Cardiac septum (tissue), 1 donor: Measurements from ENCODE around the gene ADSS1. TPM values are rescaled to one million over a fixed set of nuclear protein-coding genes. Genes with fewer than 3 reads are reported as not detected.
"Not testable (repeated sequence)": the region's sequence is repeated elsewhere in the genome, so short reads cannot be mapped to it uniquely, and the experiment has no call there.

Experiments
- DNase-seq: peaks from one replicate; pipeline ENCODE4 v3.0.0-alpha.2; 2020; ENCODE audit warnings: low spot score
- intact Hi-C: fragments of 100-400 bp; cut with DNase I; formaldehyde crosslinking; loops from one replicate; pipeline ENCODE4 v1.14.0; 2022
- total RNA-seq: library from RNA; stranded (reverse); fragmentation: NEBNext Ultra II Directional; extraction: Animal tissue kit (Norgen Biotek cat#: 25700); gene quantifications from one replicate; pipeline ENCODE4 v1.2.1, GENCODE V29; 2021
- donor health status: DM: no; HTN: no; CAD: no.

Gene ADSS1
- total RNA-seq, 1 donor from 2014 or later: 114 TPM

DNA sequence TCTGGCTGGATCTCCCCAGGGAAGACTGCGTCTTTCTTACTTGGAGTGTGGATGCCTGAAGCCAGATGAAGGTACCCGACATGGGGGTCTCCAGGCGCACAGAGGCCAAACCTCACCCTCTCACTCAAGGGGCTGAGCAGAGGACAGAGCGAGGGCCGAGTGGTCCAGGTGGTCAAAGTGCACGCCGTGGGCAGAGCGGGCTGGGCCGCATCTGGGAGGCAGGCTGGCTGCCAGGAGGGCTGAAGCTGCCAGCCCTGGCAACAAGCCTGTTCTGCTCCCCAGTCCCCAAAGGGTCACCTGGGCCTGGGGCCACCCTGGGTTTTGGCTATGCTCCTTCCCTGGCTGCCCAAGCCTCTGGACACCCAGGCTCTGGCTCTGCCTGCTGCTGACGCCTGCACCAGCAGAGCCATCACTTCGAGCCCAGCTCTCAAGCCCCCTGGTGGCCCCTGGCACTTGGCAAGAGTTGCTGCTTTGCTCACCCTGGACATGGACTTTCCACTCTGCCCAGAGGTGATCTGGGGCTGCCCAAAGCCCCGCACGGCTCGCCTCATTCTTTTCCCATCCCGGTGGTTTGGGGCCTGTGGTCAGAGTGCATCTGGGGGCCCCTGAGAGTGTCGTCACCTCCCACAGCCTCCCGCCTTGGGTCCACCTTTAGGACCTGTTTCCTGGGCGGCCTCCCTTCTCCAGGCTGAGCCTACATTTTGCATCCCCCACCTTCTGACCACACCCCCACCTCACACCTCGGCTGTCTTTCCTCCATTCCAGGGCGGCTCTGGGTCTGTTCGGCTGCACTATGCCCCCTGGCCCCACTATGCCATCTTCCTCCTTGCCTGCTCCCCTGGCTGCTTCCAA lies 2.8 kb downstream of the ADSS1 start:
- no peak for DNase-seq
- intact Hi-C loops: loop anchor here (10.0 kb wide), 1 partner anchor 142 kb away; no protein-coding TSS in a partner anchor

DNA sequence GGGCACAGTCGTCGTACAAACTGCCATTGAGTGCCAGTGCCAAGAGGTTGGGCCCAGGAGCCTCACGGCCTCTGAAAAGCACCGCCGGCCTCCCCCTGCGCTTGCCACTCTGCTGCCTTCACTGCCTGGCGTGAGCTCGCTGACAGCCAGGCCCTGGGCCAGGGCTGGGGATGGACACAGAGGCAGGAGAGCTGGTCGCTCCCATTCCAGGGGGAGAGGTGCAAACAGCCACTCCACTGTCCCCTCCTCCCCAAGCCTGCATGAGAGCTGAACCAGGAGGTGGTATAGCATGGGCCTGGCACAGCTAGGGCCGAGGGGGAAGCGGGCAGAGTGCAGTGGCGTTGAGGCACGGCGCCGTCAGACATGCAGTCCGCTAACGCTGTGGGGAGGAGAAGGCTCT lies 4.6 kb downstream of the ADSS1 start:
- intact Hi-C loops: loop anchor here (10.0 kb wide), 1 partner anchor 144 kb away; no protein-coding TSS in a partner anchor

DNA sequence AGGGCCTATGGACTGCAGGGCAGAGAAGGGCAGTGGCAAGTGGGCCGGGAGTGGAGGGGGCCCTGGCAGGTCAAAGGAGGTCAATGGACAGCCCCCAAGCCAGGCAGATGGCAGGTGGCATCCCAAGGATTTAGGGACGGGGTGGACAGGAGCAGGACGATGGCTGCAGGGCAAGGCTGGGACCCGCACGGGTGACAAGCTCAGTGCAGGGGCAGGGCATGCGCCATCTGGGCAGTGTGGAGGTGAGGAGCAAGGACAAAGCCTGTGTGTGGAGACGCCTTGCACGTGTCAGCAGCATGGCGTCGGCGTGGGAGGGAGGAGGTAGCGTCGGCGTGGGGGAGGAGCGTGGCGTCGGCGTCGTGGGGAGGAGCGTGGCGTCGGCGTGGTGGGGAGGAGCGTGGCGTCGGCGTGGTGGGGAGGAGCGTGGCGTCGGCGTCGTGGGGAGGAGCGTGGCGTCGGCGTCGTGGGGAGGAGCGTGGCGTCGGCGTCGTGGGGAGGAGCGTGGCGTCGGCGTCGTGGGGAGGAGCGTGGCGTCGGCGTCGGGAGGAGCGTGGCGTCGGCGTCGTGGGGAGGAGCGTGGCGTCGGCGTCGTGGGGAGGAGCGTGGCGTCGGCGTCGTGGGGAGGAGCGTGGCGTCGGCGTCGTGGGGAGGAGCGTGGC lies 5.3 kb downstream of the ADSS1 start:
- intact Hi-C loops: loop anchor here (10.0 kb wide), 1 partner anchor 145 kb away; no protein-coding TSS in a partner anchor
- DNase-seq: not testable (repeated sequence)

More for the DNA sequence above, 4.6 kb downstream of the ADSS1 start:
- no peak for DNase-seq

DNA sequence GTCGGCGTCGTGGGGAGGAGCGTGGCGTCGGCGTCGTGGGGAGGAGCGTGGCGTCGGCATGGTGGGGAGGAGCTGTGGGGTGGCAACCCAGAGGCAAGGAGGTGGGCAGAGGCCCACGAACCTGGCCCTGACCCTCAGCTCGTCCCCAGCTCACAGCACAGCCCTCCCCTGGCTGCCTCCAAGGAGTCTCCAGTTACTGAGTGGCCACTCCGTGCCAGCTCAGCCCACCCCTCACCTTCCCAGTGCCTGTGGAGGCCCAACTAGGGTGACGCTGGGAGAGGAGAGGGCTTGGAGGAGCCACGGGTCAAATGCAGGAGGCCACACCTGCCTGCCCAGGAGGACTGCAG lies 5.8 kb downstream of the ADSS1 start:
- DNase-seq: no peak
- intact Hi-C loops: loop anchor here (10.0 kb wide), 1 partner anchor 145 kb away; no protein-coding TSS in a partner anchor

DNA sequence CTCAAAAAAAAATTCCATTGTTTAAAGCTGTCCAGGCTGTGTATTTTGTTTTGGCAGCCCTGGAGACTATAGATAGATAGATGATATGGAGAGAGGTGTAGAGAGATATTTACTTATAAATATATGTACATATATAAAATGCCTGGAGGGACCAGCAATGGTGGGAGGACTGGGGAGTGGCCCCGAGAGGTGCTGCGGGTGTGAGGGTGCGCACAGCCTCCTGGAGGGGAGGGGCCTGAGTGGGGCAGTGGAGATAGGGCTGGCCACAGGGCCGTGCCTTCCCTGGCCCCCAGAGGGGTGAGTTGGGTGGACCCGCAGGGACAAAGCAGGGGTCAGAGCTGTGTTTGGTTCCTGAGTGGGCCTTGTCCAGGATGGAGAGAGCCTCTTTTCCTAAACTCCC lies 6.5 kb downstream of the ADSS1 start:
- DNase-seq: no peak
- intact Hi-C loops: no loop called here

DNA sequence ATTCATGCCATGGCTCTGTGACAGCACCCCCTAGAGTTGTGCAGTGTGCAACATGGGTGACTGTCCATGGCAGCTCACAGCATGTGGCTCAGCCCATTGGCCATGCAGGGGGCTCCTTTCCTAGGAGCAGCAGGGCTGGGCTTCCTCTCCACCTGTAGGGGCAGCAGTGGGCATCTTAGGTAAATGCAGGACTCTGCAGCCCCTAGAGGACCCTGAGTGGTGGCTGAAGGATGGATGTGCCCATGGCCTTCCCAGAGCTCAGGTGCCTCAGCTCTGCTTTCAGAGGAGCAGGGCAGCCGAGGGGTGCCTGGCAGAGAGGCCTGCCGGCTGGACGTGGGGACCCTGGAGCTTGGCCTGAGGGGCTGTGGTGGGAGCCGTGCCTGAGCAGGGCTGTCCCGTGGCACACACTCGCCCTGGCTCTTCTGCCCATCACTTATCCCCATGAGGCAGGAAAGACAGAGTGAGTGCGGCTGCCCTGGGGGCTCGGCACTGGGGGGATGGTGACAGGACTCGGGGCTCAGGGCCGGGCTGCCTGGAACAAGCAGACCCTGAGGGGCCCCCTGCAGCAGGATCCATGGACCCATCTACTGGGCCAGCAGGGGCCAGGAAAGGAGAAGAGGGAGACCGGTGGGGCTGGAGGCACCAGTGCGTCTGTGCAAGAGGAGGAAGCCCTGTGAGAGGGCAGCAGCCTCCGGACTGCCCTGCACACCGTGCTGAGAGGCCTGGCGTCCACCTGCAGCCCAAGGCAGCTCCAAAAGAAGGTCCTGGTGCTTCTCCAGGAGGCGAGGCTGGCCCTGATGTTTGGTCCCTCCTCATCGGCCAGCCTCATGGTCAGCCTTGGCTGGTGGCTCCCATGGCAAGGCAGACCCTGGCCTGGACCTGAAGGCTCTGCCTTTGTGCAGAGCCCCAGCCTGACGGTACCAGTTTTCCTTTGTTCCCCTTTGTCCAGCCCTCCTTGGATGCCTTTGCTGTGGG lies 7.6 kb downstream of the ADSS1 start:
- intact Hi-C loops: no loop called here

DNA sequence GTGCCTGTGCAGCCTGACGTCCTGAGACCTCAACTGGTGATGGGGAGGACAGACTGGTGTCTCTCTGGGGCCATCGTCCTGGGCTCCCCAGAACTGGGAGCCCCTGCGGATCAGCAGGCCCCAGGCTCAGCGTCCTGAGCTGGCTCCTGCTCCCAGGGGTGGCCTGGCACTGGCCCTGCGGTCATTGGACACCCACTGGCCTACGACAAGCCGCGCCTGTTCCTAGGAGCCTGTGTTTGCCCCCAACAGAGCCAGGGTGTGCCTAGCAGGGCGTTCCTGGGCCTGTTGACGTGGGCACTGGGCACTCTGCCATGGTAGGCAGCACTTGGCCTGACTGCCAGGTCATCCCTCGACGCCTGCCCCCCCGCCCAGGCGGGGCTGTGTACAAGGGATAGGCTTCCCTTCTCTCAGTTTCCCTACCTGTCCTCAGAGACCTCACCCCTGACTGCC lies 8.4 kb downstream of the ADSS1 start:
- DNase-seq: peak; percentile 90
- intact Hi-C loops: no loop called here

More for the DNA sequence above, 7.6 kb downstream of the ADSS1 start:
- no peak for DNase-seq

DNA sequence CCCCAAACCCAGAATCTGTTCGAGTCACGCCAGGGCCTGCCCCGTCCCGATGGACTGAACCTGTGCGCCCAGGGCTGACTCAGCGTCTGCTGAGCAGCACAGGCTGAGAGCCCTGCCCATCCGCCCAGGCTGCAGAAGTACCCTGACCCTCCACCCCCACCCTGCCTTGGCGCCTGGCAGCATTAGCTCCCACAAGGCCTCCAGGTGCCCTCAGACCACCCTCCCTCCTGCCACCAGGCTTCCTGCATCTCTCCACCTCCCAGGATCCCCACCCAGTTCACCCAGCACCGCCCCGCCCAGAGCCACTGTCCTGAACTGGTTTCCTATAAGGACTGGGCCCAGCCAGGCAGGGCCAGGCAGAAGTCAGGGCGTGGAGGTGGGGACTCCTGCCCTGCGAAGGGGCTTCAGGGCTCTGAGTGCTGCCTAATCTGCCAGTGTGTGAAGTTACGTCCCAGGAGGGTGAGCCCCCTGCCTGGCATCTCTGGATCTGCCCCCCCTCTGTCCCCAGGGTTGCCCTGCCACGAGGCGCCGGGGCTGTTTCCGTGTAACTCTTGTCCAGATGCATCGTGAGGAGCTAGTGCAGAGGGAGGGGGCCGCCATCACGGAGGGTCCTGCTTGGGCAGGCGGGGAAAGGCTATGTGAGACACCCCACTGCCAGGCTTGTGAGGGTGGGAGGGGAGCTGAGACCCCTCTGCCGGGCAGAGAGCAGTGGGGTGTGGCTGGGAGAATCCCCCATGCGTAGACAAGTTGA lies 9.1 kb downstream of the ADSS1 start:
- intact Hi-C loops: no loop called here
- no peak for DNase-seq

DNA sequence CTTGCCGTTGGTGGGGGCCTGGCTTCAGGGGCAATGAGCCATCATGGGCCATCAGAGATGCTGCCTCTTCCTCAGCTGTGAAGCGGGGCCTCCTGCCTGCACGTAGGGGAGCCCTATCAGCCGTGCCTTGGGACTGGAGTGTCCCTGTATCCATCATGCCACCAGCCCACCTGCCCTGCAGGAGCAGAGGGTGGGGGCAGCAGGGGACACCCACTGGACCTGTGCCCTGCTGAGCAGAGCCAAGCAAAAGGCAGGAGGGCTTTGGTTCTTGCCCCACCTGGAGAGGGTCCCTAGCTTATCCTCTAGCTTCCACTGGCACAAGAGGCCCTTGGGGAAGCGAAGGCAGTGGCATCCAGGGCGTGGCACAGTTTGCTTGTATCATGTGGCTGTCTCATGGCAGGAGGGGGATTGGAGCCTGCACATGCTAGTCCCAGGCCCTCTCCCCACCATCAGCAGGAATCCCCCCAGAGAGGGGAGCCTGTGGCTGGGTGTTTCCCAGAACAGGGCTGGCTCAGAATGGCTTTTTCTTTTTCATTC lies 10.1 kb downstream of the ADSS1 start:
- intact Hi-C loops: no loop called here
- DNase-seq: no peak

DNA sequence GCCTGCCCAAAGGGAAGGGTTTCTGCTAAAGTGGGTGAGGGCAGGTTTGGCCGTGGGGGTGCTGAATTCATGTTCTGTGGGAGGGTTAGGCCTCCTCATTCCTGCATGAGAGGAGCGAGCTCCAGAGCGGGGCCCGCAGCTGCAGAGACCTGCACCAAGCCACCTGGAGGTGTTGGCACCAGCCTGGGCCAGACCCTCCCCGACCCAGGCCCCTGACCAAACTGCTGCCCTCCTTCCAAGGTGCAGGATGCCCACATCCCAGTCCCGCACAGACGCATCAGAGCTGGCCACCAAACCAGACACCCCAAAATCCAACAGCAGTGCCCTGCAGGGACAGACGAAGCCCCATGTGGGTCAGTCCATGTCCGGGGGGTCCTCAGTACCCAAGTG lies 10.6 kb downstream of the ADSS1 start:
- no peak for DNase-seq
- intact Hi-C loops: no loop called here

DNA sequence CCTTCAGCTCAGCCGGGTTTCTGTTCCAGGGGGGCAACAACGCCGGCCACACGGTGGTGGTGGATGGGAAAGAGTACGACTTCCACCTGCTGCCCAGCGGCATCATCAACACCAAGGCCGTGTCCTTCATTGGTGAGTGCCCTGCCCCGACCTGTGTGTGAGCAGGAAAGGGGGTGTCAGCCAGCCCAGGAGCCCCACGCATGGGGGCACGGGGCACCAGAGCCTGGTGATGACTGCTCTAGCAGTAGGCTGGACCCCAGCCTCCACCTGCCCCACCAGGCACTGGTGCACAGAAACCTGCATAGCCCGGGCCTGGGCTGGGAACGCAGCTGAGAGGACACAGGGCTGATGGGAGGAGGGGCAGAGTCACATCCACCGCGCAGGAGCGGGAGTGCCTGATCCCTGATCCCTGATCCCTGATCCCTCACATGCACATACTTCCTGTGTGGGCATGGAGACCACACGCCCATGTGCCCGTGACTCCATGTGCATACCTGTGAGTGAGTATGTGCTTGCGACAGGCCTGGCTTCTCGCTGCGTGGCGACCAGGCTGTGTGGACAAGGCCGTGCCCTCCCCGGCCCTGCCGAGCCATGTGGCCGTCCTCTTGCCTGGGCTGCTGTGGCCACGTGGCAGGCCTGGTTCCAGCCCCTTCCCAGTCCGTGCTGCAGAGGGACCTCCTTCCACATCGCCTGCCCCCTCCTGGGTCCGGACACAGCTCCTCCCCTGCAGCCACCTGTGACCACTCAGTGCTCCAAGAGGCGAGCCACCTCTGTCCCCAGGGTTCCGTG lies 11.2 kb downstream of the ADSS1 start:
- intact Hi-C loops: no loop called here
- DNase-seq: no peak

DNA sequence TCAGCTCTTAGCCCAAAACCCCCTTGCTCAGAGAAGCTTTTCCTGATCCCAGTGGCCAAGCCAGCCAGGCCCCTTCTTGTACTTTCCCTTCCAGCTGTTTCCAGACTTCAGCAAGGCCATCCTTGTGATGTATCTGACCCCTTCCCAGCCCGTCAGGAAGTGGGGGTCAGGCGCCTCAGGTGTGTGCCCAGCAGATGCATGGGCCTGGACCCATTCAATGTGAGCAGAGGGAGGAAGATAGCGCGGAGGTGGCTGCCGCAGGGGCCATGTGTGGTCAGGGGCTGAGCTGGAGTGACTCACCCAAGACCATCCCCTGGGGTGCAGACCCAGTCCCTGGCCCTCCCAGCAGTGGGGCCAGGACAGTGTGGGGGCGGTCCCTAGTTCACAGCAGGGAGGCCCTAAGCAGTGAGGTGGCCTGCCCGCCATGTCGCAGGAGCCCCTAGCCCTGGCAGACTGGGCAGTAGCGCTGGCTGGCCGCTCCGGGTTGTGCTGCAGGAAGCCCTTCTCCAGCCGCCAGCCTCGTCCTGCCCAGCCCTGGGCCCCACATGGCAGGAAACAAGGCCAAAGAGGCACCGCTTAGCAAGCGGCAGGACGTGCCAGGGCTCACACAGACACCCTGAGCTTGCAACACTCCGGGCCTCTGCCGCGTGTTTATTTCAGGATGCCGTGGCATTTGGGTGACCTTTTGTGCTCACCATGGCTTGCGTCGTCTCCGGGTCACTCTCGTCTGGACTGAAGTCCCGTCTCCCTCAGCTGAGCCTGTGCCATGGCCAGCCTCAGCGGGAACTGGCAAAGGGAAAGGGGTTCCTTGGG lies 12.0 kb downstream of the ADSS1 start:
- intact Hi-C loops: no loop called here
- peak; percentile 91 for DNase-seq

DNA sequence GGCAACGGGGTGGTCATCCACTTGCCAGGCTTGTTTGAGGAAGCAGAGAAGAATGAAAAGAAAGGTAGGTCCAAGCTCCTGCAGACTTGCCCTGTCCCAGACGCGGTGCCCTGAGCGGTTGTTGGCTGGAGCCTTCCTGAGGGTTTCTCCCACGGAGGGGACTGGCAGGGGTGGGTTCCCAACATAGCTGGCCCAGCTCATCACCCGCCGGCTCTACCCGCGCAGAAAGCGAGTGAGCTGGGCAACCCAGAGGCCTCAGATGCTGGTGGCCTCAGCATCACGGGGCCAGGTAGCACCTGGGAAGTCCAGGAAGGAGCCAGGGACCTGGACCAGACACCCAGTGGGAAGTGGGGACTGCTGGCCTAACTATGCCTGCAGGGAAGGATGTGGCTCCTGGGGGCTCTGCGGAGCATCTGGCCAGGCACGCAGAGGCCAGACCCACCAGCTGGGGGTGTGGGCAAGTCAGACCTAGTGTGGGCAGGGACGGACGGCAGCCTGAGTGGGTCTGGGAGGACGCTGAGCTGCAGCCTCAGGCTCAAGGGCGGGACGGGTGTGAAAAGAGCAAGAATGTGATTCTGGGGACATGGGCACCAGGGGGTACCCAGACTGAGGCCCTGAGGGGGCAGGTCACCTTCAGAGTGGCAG lies 14.5 kb downstream of the ADSS1 start:
- no peak for DNase-seq
- intact Hi-C loops: no loop called here

DNA sequence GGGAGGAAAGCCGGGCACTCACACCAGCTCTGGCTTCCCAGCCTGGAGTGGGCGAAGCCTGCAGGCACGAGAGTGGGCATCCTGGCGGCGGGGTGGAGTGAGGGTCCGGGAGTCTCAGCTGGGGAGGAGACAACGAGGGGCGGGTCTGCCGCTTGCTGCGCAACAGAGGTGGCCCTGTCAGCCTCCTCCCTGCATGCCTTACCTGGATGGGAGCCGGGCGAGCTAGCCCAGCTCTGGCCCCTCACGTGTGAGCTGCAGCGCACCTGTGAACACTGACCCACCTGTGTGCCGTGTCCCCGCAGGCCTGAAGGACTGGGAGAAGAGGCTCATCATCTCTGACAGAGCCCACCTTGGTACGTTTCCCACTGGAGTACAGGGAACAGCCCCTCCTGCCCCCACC lies 15.0 kb downstream of the ADSS1 start:
- no peak for DNase-seq
- intact Hi-C loops: no loop called here

DNA sequence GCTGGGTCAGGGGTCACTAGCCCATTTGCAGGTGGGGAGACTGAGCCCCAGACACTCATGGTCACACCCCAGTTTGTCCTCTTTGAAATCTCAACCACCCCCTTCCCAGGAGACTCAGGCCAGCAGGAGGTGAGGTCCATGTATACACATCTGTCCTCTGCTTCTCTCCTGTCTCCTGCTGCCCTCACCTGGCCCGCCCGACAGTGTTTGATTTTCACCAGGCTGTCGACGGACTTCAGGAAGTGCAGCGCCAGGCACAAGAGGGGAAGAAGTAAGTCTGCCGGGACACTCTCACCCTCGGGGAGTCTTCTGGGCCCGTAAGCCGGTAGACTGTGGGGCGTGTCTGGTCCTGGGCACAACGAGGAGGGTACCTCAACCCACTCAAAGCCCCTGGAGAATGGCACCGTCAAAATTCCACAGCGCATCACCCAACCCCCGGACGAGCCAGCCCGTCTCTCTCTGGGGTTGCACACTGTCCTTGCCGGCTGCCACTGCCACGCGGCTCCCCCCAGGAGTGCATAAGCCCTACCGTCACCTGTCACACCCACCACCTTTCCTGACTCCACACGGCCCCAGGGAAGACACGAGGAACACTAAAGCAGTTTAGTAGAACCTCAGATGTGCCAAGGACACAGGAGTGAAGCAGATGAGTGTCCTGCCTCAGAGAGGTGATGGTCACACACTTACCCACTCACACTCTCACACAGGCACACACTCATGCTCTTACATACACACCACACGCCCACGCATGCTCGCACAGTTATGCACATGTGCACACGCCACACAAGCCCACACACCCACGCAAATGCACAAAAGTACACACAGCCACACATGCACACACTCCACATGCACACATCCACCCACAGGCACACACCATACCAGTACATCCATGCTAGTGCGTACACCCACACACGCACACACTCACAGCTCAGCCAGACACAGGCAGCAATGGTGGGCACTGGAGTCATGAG lies 15.8 kb downstream of the ADSS1 start:
- intact Hi-C loops: no loop called here
- no peak for DNase-seq
